GM23338 (cell line): Measurements from ENCODE around the gene PRR19. TPM values are rescaled to one million over a fixed set of nuclear protein-coding genes. Genes with fewer than 3 reads are reported as not detected.

ENCODE experiments used
- ATAC-seq: fragments of 200-7000 bp; cut with Tn5 transposase; 3 replicates; pipeline ENCODE4 v1.9.1; 2020
- DNase-seq: peaks from one replicate; pipeline ENCODE4 v3.0.0-alpha.2; 2015; ENCODE audit warnings: low spot score
- H2AFZ ChIP-seq: fragments of 200-600 bp; sonication (generic); 2 replicates; pipeline ENCODE4 v1.8.0; 2016; ENCODE audit warnings: antibody characterized with exemption, mild to moderate bottlenecking, moderate library complexity
- H3F3A ChIP-seq: fragments of 200-600 bp; sonication (generic); replicated peaks from 2 replicates; pipeline ENCODE4 v1.8.0; 2017; ENCODE audit warnings: antibody characterized with exemption, mixed run types, low read depth
- H3K27ac ChIP-seq: fragments of 200-600 bp; sonication (generic); 2 replicates; pipeline ENCODE4 v1.6.1; 2016; ENCODE audit warnings: low read depth
- H3K27me3 ChIP-seq: fragments of 200-600 bp; sonication (generic); 2 replicates; pipeline ENCODE4 v1.8.0; 2016; ENCODE audit warnings: mild to moderate bottlenecking, mixed run types, moderate library complexity; ENCODE audit not compliant: insufficient read depth
- H3K36me3 ChIP-seq: fragments of 200-600 bp; sonication (generic); 2 replicates; pipeline ENCODE4 v1.8.0; 2016; ENCODE audit warnings: mild to moderate bottlenecking; ENCODE audit not compliant: insufficient read depth
- H3K4me1 ChIP-seq: fragments of 200-600 bp; sonication (generic); 2 replicates; pipeline ENCODE4 v1.8.0; 2016; ENCODE audit warnings: mild to moderate bottlenecking, moderate library complexity; ENCODE audit not compliant: insufficient read depth
- H3K4me2 ChIP-seq: fragments of 200-600 bp; sonication (generic); 2 replicates; pipeline ENCODE4 v1.7.1; 2017; ENCODE audit warnings: mixed run types
- H3K4me3 ChIP-seq: fragments of 200-600 bp; sonication (generic); 2 replicates; pipeline ENCODE4 v1.6.1; 2016; ENCODE audit warnings: mixed run types
- H3K79me2 ChIP-seq: fragments of 200-600 bp; sonication (generic); replicated peaks from 2 replicates; pipeline ENCODE4 v1.8.0; 2017; ENCODE audit warnings: mild to moderate bottlenecking; ENCODE audit not compliant: insufficient read depth
- H3K9me2 ChIP-seq: fragments of 200-600 bp; sonication (generic); 2 replicates; pipeline ENCODE4 v1.8.0; 2017; ENCODE audit not compliant: insufficient read depth
- H4K20me1 ChIP-seq: fragments of 200-600 bp; sonication (generic); replicated peaks from 2 replicates; pipeline ENCODE4 v1.8.0; 2017; ENCODE audit warnings: mild to moderate bottlenecking; ENCODE audit not compliant: insufficient read depth
- H3K27ac Mint-ChIP-seq: 2 replicates; pipeline ENCODE4 v1.8.0; 2020; ENCODE audit warnings: inconsistent platforms, mild to moderate bottlenecking, moderate library complexity, mixed read lengths
- H3K27me3 Mint-ChIP-seq: 3 replicates; pipeline ENCODE4 v1.8.0; 2022; ENCODE audit warnings: low read depth, mild to moderate bottlenecking, moderate library complexity, mixed read lengths, inconsistent platforms; ENCODE audit not compliant: insufficient read depth, poor library complexity
- H3K36me3 Mint-ChIP-seq: 3 replicates; pipeline ENCODE4 v1.8.0; 2021; ENCODE audit warnings: low read depth, mild to moderate bottlenecking, inconsistent platforms, moderate library complexity, mixed read lengths
- H3K4me1 Mint-ChIP-seq: 3 replicates; pipeline ENCODE4 v1.8.0; 2020; ENCODE audit warnings: mild to moderate bottlenecking, inconsistent platforms, mixed read lengths
- H3K4me3 Mint-ChIP-seq: 3 replicates; pipeline ENCODE4 v1.8.0; 2021; ENCODE audit warnings: moderate library complexity, mild to moderate bottlenecking, inconsistent platforms, mixed read lengths
- H3K9me3 Mint-ChIP-seq: 3 replicates; pipeline ENCODE4 v1.8.0; 2020; ENCODE audit warnings: moderate library complexity, mild to moderate bottlenecking, inconsistent platforms, mixed read lengths
- CREB1 ChIP-seq: fragments of 250-450 bp; sonication (Bioruptor Pico); IDR thresholded peaks from 2 replicates; pipeline ENCODE4 v1.5.0; 2020; ENCODE audit warnings: low read depth, mild to moderate bottlenecking, moderate library complexity
- JUNB ChIP-seq: IDR thresholded peaks from one replicate; pipeline ENCODE4 v1.6.1; 2016; ENCODE audit warnings: antibody characterized with exemption; ENCODE audit not compliant: unreplicated experiment
- POLR2AphosphoS5 ChIP-seq: IDR thresholded peaks from 2 replicates; pipeline ENCODE4 v1.6.1; 2016; ENCODE audit warnings: antibody characterized with exemption, low read depth
- ZNF114 ChIP-seq: fragments of 250-450 bp; sonication (Bioruptor Pico); IDR thresholded peaks from 2 replicates; pipeline ENCODE4 v1.5.0; 2020; ENCODE audit warnings: mild to moderate bottlenecking, moderate library complexity
- polyA plus RNA-seq: library from polyadenylated mRNA; unstranded; fragments of >200 nt; fragmentation: Nextera tagmentation; extraction: Ambion mirVana; gene quantifications from 2 replicates; pipeline ENCODE4 v1.2.1, GENCODE V29; 2016
- total RNA-seq: library from RNA; depleted of rRNA; stranded (reverse); fragments of >200 nt; shearing (Covaris generic); gene quantifications from 2 replicates; pipeline ENCODE4 v1.2.3, GENCODE V29; 2014
- TF ChIP-seq, protein P1 (sequence below), 2 experiments: fragments of 200-600 bp in 1 of 2; sonication (generic) in 1 of 2; conservative IDR thresholded peaks; 2 replicates each; pipeline versions ENCODE4 v1.5.1 to v1.6.1; 2016 to 2017; ENCODE audit warnings: antibody characterized with exemption in 2 of 2, low read depth in 2 of 2, mild to moderate bottlenecking in 2 of 2, moderate library complexity in 1 of 2
- TF ChIP-seq, protein P2 (sequence below): IDR thresholded peaks from one replicate; pipeline ENCODE4 v1.6.1; 2018; ENCODE audit warnings: antibody characterized with exemption; ENCODE audit not compliant: unreplicated experiment

The PRR19 gene
- total and polyA plus RNA-seq, 2 experiments from 2014 or later = 3.6 to 4.1 TPM

DNA sequence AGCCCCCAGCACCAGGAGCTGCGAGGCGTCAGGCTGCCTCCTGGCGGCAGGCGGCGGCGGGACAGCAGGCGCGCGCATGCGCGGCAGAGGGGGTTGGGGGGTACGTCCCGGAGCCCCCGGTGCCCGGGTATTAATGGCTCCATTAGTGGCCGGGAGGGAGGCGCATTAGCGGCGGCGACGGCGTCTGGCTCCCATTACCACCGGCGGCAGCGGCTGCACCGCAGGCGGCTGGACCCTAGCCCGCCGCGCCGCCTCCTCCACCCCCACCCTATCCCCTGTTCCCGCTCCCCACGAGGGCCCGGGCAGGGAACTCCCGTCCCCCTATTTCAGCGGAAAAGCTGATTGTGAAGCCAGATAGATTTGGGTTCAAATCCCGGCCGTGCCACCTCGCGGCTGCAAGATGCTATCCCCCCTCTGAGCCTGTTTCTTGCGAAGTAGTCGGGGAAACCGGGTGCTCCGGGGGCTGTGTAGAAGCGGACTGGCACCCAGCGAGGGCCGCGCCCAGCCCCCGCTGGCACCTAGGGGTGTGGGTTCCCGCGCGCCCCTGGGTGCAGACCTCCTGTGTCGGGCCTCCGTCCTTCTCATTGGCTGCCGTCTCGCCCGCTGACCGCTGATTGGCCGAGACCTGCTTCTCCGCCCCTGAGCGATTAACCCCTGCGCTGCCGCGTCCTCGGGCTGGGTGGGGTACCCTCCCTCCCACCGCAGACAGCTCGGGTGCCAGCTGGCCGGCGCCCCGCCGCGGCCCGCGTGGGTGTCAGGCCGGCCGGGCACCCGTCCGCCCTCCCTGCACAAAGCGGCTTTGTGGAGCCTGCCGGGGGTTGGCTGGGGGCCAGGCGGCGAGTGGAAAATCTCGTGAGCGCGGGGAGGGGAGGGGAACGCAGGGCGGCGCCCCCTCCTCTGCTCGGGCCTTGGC is 21.8 kb upstream of the PRR19 start:
- Mint-ChIP-seq H3K4me1 (peaks cover 31% of the 10 kb centered on the region), H3K4me3 (peak overlapping the region; percentile 73), H3K9me3 (no peaks in the 10 kb centered on the region; the same call in 2 of the 3 replicates), H3K36me3 (peaks cover 1% of the 10 kb centered on the region; the same call in 2 of the 3 replicates), H3K27ac (no peak overlapping the region), H3K27me3 (peaks cover 23% of the 10 kb centered on the region)
- Histone ChIP-seq H4K20me1 (0 out of 2 replicates have a peak, but pooled peaks cover 3% of the 10 kb centered on the region), H3K27me3 (no peaks in the 10 kb centered on the region), H3K9me2 (no peaks in the 10 kb centered on the region), H2AFZ (peak overlapping the region; percentile 86), H3K79me2 (peaks cover 10% of the 10 kb centered on the region), H3K4me1 (peaks cover 30% of the 10 kb centered on the region), H3K4me3 (peak overlapping the region; percentile 96), H3F3A (peaks cover 23% of the 10 kb centered on the region), H3K36me3 (no peaks in the 10 kb centered on the region), H3K27ac (no peak overlapping the region), H3K4me2 (peak overlapping the region; percentile 94)
- TF ChIP-seq, protein P1, sequence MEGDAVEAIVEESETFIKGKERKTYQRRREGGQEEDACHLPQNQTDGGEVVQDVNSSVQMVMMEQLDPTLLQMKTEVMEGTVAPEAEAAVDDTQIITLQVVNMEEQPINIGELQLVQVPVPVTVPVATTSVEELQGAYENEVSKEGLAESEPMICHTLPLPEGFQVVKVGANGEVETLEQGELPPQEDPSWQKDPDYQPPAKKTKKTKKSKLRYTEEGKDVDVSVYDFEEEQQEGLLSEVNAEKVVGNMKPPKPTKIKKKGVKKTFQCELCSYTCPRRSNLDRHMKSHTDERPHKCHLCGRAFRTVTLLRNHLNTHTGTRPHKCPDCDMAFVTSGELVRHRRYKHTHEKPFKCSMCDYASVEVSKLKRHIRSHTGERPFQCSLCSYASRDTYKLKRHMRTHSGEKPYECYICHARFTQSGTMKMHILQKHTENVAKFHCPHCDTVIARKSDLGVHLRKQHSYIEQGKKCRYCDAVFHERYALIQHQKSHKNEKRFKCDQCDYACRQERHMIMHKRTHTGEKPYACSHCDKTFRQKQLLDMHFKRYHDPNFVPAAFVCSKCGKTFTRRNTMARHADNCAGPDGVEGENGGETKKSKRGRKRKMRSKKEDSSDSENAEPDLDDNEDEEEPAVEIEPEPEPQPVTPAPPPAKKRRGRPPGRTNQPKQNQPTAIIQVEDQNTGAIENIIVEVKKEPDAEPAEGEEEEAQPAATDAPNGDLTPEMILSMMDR (conservative IDR thresholded peaks at IDR 0.05; ENCODE audit: low read depth in 2 of 2) = peak; percentile 73 to 93
- TF ChIP-seq POLR2AphosphoS5 (no peak), JUNB (no peak), CREB1 (no peak)
- ATAC-seq (peak; percentile 38), DNase-seq (peak; percentile 79)

DNA sequence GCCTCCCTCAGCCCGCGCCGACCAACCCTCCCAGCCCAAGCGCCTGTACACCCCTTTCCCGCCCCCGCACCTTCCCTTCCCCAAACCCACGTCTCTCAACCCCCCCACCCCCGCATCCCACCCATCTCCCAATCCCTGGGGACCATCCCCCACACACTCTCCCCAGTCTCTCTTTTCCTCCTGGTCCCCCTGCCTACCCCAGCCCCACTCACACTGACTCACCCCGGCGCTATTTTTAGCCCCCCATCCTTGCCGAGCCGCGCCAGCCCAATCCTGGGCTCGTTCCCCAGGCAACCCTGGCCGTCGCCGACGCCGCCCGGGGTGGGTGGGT is 21.2 kb upstream of the PRR19 start:
- H3K4me3 ChIP-seq = peak overlapping the region; percentile 96
- H3F3A ChIP-seq = peaks cover 23% of the 10 kb centered on the region
- H3K36me3 ChIP-seq = no peaks in the 10 kb centered on the region
- Mint-ChIP-seq H3K27me3 (peaks cover 23% of the 10 kb centered on the region), H3K4me3 (peak overlapping the region; percentile 69; the same call in 2 of the 3 replicates), H3K9me3 (no peaks in the 10 kb centered on the region; the same call in 2 of the 3 replicates), H3K36me3 (no peaks in the 10 kb centered on the region; the same call in 2 of the 3 replicates), H3K27ac (no peak overlapping the region), H3K4me1 (peaks cover 37% of the 10 kb centered on the region)
- H3K4me1 ChIP-seq = peaks cover 32% of the 10 kb centered on the region
- ATAC-seq (no peak; the same call in 1 of the 3 replicates), DNase-seq (no peak)
- no peaks in the 10 kb centered on the region for H3K9me2 ChIP-seq
- no peak overlapping the region; the same call in 1 of the 2 replicates for H2AFZ ChIP-seq
- H3K4me2 ChIP-seq = peak overlapping the region; percentile 94
- no peaks in the 10 kb centered on the region for H3K27me3 ChIP-seq
- H3K27ac ChIP-seq = no peak overlapping the region
- H4K20me1 ChIP-seq = 0 out of 2 replicates have a peak, but pooled peaks cover 3% of the 10 kb centered on the region
- H3K79me2 ChIP-seq = peaks cover 16% of the 10 kb centered on the region
- TF ChIP-seq CREB1 (no peak), ZNF114 (CRISPR knock-in tag) (no peak)
- TF ChIP-seq, protein P2, sequence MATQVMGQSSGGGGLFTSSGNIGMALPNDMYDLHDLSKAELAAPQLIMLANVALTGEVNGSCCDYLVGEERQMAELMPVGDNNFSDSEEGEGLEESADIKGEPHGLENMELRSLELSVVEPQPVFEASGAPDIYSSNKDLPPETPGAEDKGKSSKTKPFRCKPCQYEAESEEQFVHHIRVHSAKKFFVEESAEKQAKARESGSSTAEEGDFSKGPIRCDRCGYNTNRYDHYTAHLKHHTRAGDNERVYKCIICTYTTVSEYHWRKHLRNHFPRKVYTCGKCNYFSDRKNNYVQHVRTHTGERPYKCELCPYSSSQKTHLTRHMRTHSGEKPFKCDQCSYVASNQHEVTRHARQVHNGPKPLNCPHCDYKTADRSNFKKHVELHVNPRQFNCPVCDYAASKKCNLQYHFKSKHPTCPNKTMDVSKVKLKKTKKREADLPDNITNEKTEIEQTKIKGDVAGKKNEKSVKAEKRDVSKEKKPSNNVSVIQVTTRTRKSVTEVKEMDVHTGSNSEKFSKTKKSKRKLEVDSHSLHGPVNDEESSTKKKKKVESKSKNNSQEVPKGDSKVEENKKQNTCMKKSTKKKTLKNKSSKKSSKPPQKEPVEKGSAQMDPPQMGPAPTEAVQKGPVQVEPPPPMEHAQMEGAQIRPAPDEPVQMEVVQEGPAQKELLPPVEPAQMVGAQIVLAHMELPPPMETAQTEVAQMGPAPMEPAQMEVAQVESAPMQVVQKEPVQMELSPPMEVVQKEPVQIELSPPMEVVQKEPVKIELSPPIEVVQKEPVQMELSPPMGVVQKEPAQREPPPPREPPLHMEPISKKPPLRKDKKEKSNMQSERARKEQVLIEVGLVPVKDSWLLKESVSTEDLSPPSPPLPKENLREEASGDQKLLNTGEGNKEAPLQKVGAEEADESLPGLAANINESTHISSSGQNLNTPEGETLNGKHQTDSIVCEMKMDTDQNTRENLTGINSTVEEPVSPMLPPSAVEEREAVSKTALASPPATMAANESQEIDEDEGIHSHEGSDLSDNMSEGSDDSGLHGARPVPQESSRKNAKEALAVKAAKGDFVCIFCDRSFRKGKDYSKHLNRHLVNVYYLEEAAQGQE = no peak
- TF ChIP-seq, protein P1 (conservative IDR thresholded peaks at IDR 0.05; ENCODE audit: low read depth in 2 of 2) = no peak
